Stimulated activated CD8-positive, alpha-beta memory T cell treated with anti-CD3 and anti-CD28 coated beads, Interleukin-4, amount 100 ng/mL, for 4 hours (primary cell): ENCODE measurements around the gene MYH15.
"Not testable (repeated sequence)": the region's sequence is repeated elsewhere in the genome, so short reads cannot be mapped to it uniquely, and the experiment has no call there.

Experiments used
- DNase-seq, 2 donors: peaks; one replicate each; pipeline ENCODE4 v3.0.0-alpha.2; 2020; ENCODE audit warnings: low read depth in 2 of 2, low spot score in 1 of 2

MYH15 gene

GRCh38 chr3:108391917-108392593 lies 118.3 kb downstream of the MYH15 start:
- no peak for DNase-seq

- no peak for DNase-seq
These were observed 121.0 kb downstream of the MYH15 start for GRCh38 chr3:108389372-108389771.

- no peak for DNase-seq
These were observed 122.0 kb downstream of the MYH15 start for GRCh38 chr3:108388136-108389132.

GRCh38 chr3:108387063-108387462 lies 123.3 kb downstream of the MYH15 start:
- DNase-seq: no peak

GRCh38 chr3:108383306-108383705 lies 127.1 kb downstream of the MYH15 start:
- no peak for DNase-seq

- no peak for DNase-seq
These were observed 128.8 kb downstream of the MYH15 start for GRCh38 chr3:108381529-108382140.

GRCh38 chr3:108380128-108380795 lies 130.1 kb downstream of the MYH15 start:
- no peak for DNase-seq

- not testable (repeated sequence) for DNase-seq
These were observed 131.4 kb downstream of the MYH15 start for GRCh38 chr3:108378952-108379342.

GRCh38 chr3:108378153-108378951 lies 132.0 kb downstream of the MYH15 start:
- DNase-seq: no peak

- no peak for DNase-seq
These were observed 133.0 kb downstream of the MYH15 start for GRCh38 chr3:108377384-108377783.

GRCh38 chr3:108376026-108376425 lies 134.4 kb downstream of the MYH15 start:
- DNase-seq: no peak

GRCh38 chr3:108359011-108359410 lies 151.4 kb downstream of the MYH15 start:
- no peak for DNase-seq

- DNase-seq: no peak
These were observed 153.4 kb downstream of the MYH15 start for GRCh38 chr3:108357042-108357441.

GRCh38 chr3:108354562-108354961 lies 155.8 kb downstream of the MYH15 start:
- DNase-seq: no peak

GRCh38 chr3:108352176-108352575 lies 158.2 kb downstream of the MYH15 start:
- DNase-seq: no peak

- DNase-seq: no peak
These were observed 163.8 kb downstream of the MYH15 start for GRCh38 chr3:108346301-108347227.

GRCh38 chr3:108345492-108346205 lies 164.7 kb downstream of the MYH15 start:
- no peak for DNase-seq

GRCh38 chr3:108343491-108343890 lies 166.9 kb downstream of the MYH15 start:
- DNase-seq: no peak
